DMS114 treated with DMSO at 0.1 percent for 48 hours (cell line): ENCODE measurements around the gene C12orf76.

Experiments used
- DNase-seq: peaks from one replicate; lab custom pipeline; 2025; ENCODE audit not compliant: unreplicated experiment; lab: John Stamatoyannopoulos, UW

C12orf76 gene

GRCh38 chr12:109995686-109996482 lies 52.4 kb downstream of the C12orf76 start, which contains the start of gene GIT2:
GIT2 (minus strand) TSS chr12:109996368; CDS start chr12:109996224, 144 bp downstream.
- peak; percentile 87 for DNase-seq

GRCh38 chr12:109995361-109995685 lies 53.0 kb downstream of the C12orf76 start:
- DNase-seq, result no peak

- DNase-seq, result no peak
These were observed 53.7 kb downstream of the C12orf76 start for GRCh38 chr12:109994401-109995175.

GRCh38 chr12:109993091-109993490 lies 55.2 kb downstream of the C12orf76 start:
- no peak for DNase-seq

GRCh38 chr12:109991586-109991985 lies 56.7 kb downstream of the C12orf76 start:
- no peak for DNase-seq
